ENCODE data around the gene SMAD3.
"Not testable (repeated sequence)": the region's sequence is repeated elsewhere in the genome, so short reads cannot be mapped to it uniquely, and the experiment has no call there.

Gene SMAD3

DNA sequence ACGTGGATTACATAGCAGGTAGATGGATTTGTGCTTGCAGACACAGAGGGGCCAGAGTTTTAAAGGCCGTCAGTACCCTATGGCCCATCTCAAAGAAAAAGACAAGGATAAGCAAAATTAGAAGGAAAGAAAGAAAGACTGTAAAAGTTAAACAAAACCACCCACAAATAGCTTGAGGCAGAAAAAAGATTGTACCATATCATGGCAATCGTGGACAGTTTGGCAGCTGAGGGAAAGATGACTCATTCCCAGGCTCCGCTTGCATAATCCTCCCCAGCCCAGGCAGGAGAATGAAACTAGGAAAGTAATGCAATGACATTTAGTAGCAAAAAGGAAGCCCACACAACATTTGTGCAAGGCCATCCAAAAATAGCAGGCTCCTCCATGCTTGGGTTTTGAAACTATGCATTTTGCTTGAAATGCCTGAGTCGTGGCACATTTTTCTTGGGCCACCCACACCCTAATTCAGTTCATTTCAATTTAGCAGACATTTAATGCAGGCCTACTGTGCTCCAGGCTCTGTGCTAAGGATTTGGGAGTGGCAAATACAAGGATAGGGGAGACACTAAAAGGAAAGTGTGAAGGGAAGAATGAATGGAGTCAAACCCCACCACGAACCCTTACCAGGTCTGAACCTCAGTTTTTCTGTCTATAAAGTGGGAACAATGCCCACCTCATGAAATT, 40.9 kb upstream of the SMAD3 start:
- no peaks in the 10 kb centered on the region for H3K36me3 ChIP-seq (ENCODE audit: control insufficient read depth, insufficient read depth, low read length)
- no peak for DNase-seq (ENCODE audit: extremely low read depth, insufficient read length)
- H3K4me3 ChIP-seq (replicated peaks; ENCODE audit: low read depth, low read length) = no peak overlapping the region
- H3K27me3 ChIP-seq (replicated peaks; ENCODE audit: control insufficient read depth, insufficient read depth, low read length) = no peaks in the 10 kb centered on the region; the same call in 1 of the 2 replicates
- TF ChIP-seq CTCF (IDR thresholded peaks at IDR 0.05; ENCODE audit: insufficient read depth, low read length, poor library complexity, severe bottlenecking) = no peak

DNA sequence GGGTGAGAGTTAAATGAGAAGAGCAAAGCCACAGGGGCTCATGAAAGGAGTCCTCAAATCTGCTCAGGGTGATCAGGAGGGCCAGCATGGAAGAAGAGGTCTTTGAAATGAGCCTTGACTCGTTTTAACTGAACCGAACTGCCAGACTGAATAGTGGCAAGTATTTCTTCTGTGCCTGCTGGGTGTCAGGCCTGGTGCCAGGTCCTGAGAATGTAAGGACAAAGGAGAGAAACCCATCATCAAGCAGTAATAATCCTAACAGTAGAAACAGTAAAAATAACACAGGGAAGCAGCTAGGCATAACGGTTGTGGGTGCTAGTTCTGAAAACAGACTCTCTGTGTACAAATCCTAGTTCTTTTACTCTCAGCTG, 40.4 kb upstream of the SMAD3 start:
- no peak for DNase-seq (ENCODE audit: extremely low read depth, insufficient read length)
- Histone ChIP-seq H3K27me3 (replicated peaks; ENCODE audit: control insufficient read depth, insufficient read depth, low read length) (no peaks in the 10 kb centered on the region; the same call in 1 of the 2 replicates), H3K36me3 (ENCODE audit: control insufficient read depth, insufficient read depth, low read length) (no peaks in the 10 kb centered on the region), H3K4me3 (replicated peaks; ENCODE audit: low read depth, low read length) (no peak overlapping the region)
- TF ChIP-seq CTCF (IDR thresholded peaks at IDR 0.05; ENCODE audit: insufficient read depth, low read length, poor library complexity, severe bottlenecking) = no peak

DNA sequence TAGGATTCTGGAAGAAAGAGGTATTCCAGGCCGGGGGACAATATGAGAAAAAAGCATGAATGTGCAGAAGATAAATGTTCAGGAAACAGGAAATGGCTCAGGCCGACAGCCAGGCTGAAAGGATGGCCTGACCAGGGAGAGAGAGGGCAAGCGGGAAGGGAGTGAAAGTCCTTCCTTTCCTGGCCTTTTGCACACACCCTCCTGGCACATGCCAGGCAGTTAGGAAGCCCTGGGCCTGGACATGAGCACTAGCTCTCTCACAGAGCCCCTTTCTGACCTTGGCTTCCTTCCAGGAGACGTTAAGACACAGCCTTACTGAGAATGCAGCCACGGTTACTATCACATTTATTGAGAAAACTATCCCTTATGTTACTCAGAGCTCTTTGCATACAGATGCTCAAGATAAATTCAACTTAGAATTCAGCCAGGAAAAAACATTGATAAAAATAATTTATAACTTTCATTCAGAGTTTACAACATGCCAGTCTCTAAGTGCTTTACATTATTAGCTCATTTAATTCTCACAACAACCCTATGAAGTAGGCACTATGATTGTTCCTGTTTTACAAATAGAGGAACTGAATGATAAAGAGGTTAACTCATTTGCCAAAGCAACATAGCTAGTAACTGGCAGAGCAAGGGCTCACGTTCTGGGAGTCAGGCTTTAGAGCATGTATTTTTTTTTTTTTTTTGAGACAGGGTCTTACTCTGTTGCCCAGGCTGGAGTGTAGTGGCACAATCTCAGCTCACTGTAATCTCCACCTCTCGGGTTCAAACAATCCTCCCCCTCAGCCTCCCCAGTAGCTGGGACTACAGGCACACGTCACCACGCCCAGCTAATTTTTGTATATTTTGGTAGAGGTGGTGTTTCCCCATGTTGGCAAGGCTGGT, 39.4 kb upstream of the SMAD3 start:
- no peak for TF ChIP-seq CTCF (IDR thresholded peaks at IDR 0.05; ENCODE audit: insufficient read depth, low read length, poor library complexity, severe bottlenecking)
- DNase-seq (ENCODE audit: extremely low read depth, insufficient read length) = no peak
- no peaks in the 10 kb centered on the region for H3K36me3 ChIP-seq (ENCODE audit: control insufficient read depth, insufficient read depth, low read length)
- no peak overlapping the region for H3K4me3 ChIP-seq (replicated peaks; ENCODE audit: low read depth, low read length)
- no peaks in the 10 kb centered on the region; the same call in 1 of the 2 replicates for H3K27me3 ChIP-seq (replicated peaks; ENCODE audit: control insufficient read depth, insufficient read depth, low read length)

- no peaks in the 10 kb centered on the region; the same call in 1 of the 2 replicates for H3K27me3 ChIP-seq (replicated peaks; ENCODE audit: control insufficient read depth, insufficient read depth, low read length)
- no peak for DNase-seq (ENCODE audit: extremely low read depth, insufficient read length)
- TF ChIP-seq CTCF (IDR thresholded peaks at IDR 0.05; ENCODE audit: insufficient read depth, low read length, poor library complexity, severe bottlenecking) = no peak
- H3K4me3 ChIP-seq (replicated peaks; ENCODE audit: low read depth, low read length) = no peak overlapping the region
- H3K36me3 ChIP-seq (ENCODE audit: control insufficient read depth, insufficient read depth, low read length) = no peaks in the 10 kb centered on the region
Measured at GRCh38 chr15:67026610-67026967, 38.8 kb upstream of the SMAD3 start.

DNA sequence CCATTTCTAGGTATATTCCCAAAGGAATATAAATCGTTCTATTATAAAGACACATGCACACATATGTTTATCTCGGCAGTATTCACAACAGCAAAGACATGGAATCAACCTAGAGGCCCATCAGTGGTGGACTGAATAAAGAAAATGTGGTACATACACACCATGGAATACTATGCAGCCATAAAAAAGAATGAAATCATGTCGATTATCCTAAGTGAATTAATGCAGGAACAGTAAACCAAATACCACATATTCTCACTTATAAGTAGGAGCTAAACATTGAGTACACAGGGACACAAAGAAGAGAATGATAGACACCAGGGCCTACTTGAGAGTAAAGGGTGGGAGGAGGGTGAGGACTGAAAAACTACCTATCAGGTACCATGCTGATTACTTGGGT, 37.0 kb upstream of the SMAD3 start:
- H3K36me3 ChIP-seq (ENCODE audit: control insufficient read depth, insufficient read depth, low read length); H3K4me3 ChIP-seq (replicated peaks; ENCODE audit: low read depth, low read length); H3K27me3 ChIP-seq (replicated peaks; ENCODE audit: control insufficient read depth, insufficient read depth, low read length); DNase-seq (ENCODE audit: extremely low read depth, insufficient read length): not testable (repeated sequence)

- no peak for DNase-seq (ENCODE audit: extremely low read depth, insufficient read length)
- no peaks in the 10 kb centered on the region for H3K36me3 ChIP-seq (ENCODE audit: control insufficient read depth, insufficient read depth, low read length)
- no peak for TF ChIP-seq CTCF (IDR thresholded peaks at IDR 0.05; ENCODE audit: insufficient read depth, low read length, poor library complexity, severe bottlenecking)
- no peak overlapping the region for H3K4me3 ChIP-seq (replicated peaks; ENCODE audit: low read depth, low read length)
- H3K27me3 ChIP-seq (replicated peaks; ENCODE audit: control insufficient read depth, insufficient read depth, low read length) = no peaks in the 10 kb centered on the region; the same call in none of the 2 replicates
Measured at GRCh38 chr15:67030036-67030762, 35.2 kb upstream of the SMAD3 start.

All from GM06990 (cell line).